Mesenchymal stem cell (in vitro differentiated cells and primary cell): Measurements from ENCODE around the gene TWIST1.

Experiments
- DNase-seq: peaks from one replicate; pipeline ENCODE4 v3.0.0-alpha.2; 2013
- H2AFZ ChIP-seq: one replicate; pipeline ENCODE4 v1.6.1; 2013; ENCODE audit warnings: low read depth, mild to moderate bottlenecking, control low read depth, inconsistent platforms, low read length, moderate library complexity
- H2AK5ac ChIP-seq: 2 replicates; pipeline ENCODE4 v1.6.1; 2013; ENCODE audit warnings: low read length, moderate library complexity, mild to moderate bottlenecking, inconsistent platforms; ENCODE audit not compliant: severe bottlenecking
- H2BK120ac ChIP-seq: one replicate; pipeline ENCODE4 v1.6.1; 2013; ENCODE audit warnings: low read depth, mild to moderate bottlenecking, inconsistent platforms, low read length, moderate library complexity
- H2BK12ac ChIP-seq, 2 experiments: one replicate each; pipeline ENCODE4 v1.6.1; 2013; ENCODE audit warnings: inconsistent platforms in 2 of 2, low read length in 2 of 2, mild to moderate bottlenecking in 2 of 2, moderate library complexity in 2 of 2, control low read depth in 1 of 2
- H2BK15ac ChIP-seq: one replicate; pipeline ENCODE4 v1.6.1; 2013; ENCODE audit warnings: mild to moderate bottlenecking, low read depth, inconsistent platforms; ENCODE audit not compliant: poor library complexity, severe bottlenecking
- H2BK5ac ChIP-seq: 2 replicates; pipeline ENCODE4 v1.6.1; 2013; ENCODE audit warnings: low read depth, mild to moderate bottlenecking, low read length, control low read depth, inconsistent platforms; ENCODE audit not compliant: poor library complexity, severe bottlenecking
- H3K14ac ChIP-seq, 2 experiments: one replicate each; pipeline ENCODE4 v1.6.1; 2013; ENCODE audit warnings: inconsistent platforms in 2 of 2, low read length in 2 of 2, control low read depth in 1 of 2, mild to moderate bottlenecking in 1 of 2, moderate library complexity in 1 of 2
- H3K18ac ChIP-seq, 2 experiments: one replicate each; pipeline ENCODE4 v1.6.1; 2013; ENCODE audit warnings: inconsistent platforms in 2 of 2, low read length in 2 of 2, control low read depth in 1 of 2, low read depth in 1 of 2, mild to moderate bottlenecking in 1 of 2
- H3K23ac ChIP-seq, 2 experiments: one replicate each; pipeline ENCODE4 v1.6.1; 2013; ENCODE audit warnings: inconsistent platforms in 2 of 2, low read length in 2 of 2, mild to moderate bottlenecking in 2 of 2, moderate library complexity in 2 of 2, control low read depth in 1 of 2
- H3K27ac ChIP-seq: 2 replicates; pipeline ENCODE4 v1.5.1; 2013; ENCODE audit warnings: mild to moderate bottlenecking, moderate library complexity, low read length, control low read depth, inconsistent platforms; ENCODE audit not compliant: poor library complexity, severe bottlenecking
- H3K27me3 ChIP-seq, 2 experiments: 2 replicates each; pipeline versions ENCODE4 v1.6.1 to v1.7.0; 2013; ENCODE audit warnings: low read length in 2 of 2, mild to moderate bottlenecking in 2 of 2, moderate library complexity in 2 of 2, control low read depth in 1 of 2, inconsistent platforms in 1 of 2; ENCODE audit not compliant: control insufficient read depth in 1 of 2, insufficient read depth in 1 of 2
- H3K36me3 ChIP-seq, 2 experiments: 2 replicates each; pipeline versions ENCODE4 v1.6.1 to v1.7.0; 2013; ENCODE audit warnings: low read length in 2 of 2, control low read depth in 1 of 2, inconsistent platforms in 1 of 2, low read depth in 1 of 2, mild to moderate bottlenecking in 1 of 2; ENCODE audit not compliant: insufficient read depth in 2 of 2, control insufficient read depth in 1 of 2
- H3K4ac ChIP-seq, 2 experiments: one replicate each; pipeline ENCODE4 v1.6.1; 2013; ENCODE audit warnings: inconsistent platforms in 2 of 2, low read length in 2 of 2, mild to moderate bottlenecking in 2 of 2, moderate library complexity in 2 of 2, control low read depth in 1 of 2, low read depth in 1 of 2
- H3K4me1 ChIP-seq: 2 replicates; pipeline ENCODE4 v1.6.1; 2013; ENCODE audit warnings: low read depth, low read length, control low read depth; ENCODE audit not compliant: control insufficient read depth, insufficient read depth
- H3K4me2 ChIP-seq: 2 replicates; pipeline ENCODE4 v1.6.1; 2013; ENCODE audit warnings: low read length, mild to moderate bottlenecking, inconsistent platforms; ENCODE audit not compliant: poor library complexity, severe bottlenecking
- H3K4me3 ChIP-seq, 2 experiments: 2 replicates each; pipeline versions ENCODE4 v1.5.1 to v1.7.0; 2013; ENCODE audit warnings: low read length in 2 of 2, mild to moderate bottlenecking in 2 of 2, control low read depth in 1 of 2, low read depth in 1 of 2; ENCODE audit not compliant: insufficient read depth in 1 of 2
- H3K79me1 ChIP-seq: replicated peaks from 2 replicates; pipeline ENCODE4 v1.6.1; 2013; ENCODE audit warnings: mild to moderate bottlenecking, control low read depth, low read length, inconsistent platforms; ENCODE audit not compliant: poor library complexity, severe bottlenecking
- H3K9ac ChIP-seq: 2 replicates; pipeline ENCODE4 v1.7.0; 2013; ENCODE audit warnings: mild to moderate bottlenecking, low read length, moderate library complexity
- H3K9me3 ChIP-seq: 2 replicates; pipeline ENCODE4 v1.7.0; 2013; ENCODE audit warnings: mild to moderate bottlenecking, low read length; ENCODE audit not compliant: control insufficient read depth
- H4K8ac ChIP-seq: one replicate; pipeline ENCODE4 v1.6.1; 2013; ENCODE audit warnings: inconsistent platforms, mild to moderate bottlenecking, low read length, moderate library complexity
- H4K91ac ChIP-seq: one replicate; pipeline ENCODE4 v1.6.1; 2013; ENCODE audit warnings: mild to moderate bottlenecking, low read length, inconsistent platforms
- WGBS: methylation state at CpG from one replicate; pipeline ENCODE4 v1.1.7; 2013; ENCODE audit warnings: mixed read lengths; 5-methylcytosine and 5-hydroxymethylcytosine counted together

TWIST1 gene

GRCh38 chr7:19119372-19119771 is 1.9 kb upstream of the TWIST1 start:
- DNase-seq: no peak
- Histone ChIP-seq H2AK5ac (no peak overlapping the region), H2BK5ac (no peak overlapping the region), H3K36me3 (peaks cover 0 to 2% of the 10 kb centered on the region in 2 experiments), H3K79me1 (peaks cover 3% of the 10 kb centered on the region), H4K8ac (no peak overlapping the region), H2BK120ac (no peak overlapping the region), H3K27me3 (no peaks in the 10 kb centered on the region), H2BK15ac (no peak overlapping the region), H3K4me1 (peaks cover 14% of the 10 kb centered on the region), H3K27ac (no peak overlapping the region), H3K4me3 (no peak overlapping the region), H3K9me3 (no peaks in the 10 kb centered on the region), H3K4ac (no peak overlapping the region), H4K91ac (no peak overlapping the region), H3K9ac (peak overlapping the region; percentile 99), H3K4me2 (no peak overlapping the region), H3K14ac (no peak overlapping the region), H3K18ac (no peak overlapping the region), H2AFZ (no peak overlapping the region), H3K23ac (no peak overlapping the region), H2BK12ac (no peak overlapping the region)
- 28% methylated on average over 3 of the region's 8 CpGs for WGBS

GRCh38 chr7:19118636-19119371 is 1.4 kb upstream of the TWIST1 start:
- Histone ChIP-seq H3K4me1 (peaks cover 14% of the 10 kb centered on the region), H3K4ac (peak overlapping the region in 1 of 2 experiments; percentile 2), H4K91ac (no peak overlapping the region), H3K14ac (no peak overlapping the region), H2BK15ac (no peak overlapping the region), H3K4me2 (peak overlapping the region; percentile 85), H3K27me3 (no peaks in the 10 kb centered on the region), H3K79me1 (peaks cover 3% of the 10 kb centered on the region), H3K23ac (peak overlapping the region in 1 of 2 experiments; percentile 35), H3K9me3 (no peaks in the 10 kb centered on the region), H3K36me3 (peaks cover 0 to 2% of the 10 kb centered on the region in 2 experiments), H2AFZ (peak overlapping the region; percentile 91), H2BK5ac (no peak overlapping the region), H3K4me3 (peak overlapping the region; percentile 82 to 99), H3K18ac (peak overlapping the region in 1 of 2 experiments; percentile 84), H3K27ac (no peak overlapping the region), H2BK12ac (no peak overlapping the region), H2AK5ac (peak overlapping the region; percentile 13), H2BK120ac (no peak overlapping the region), H4K8ac (no peak overlapping the region), H3K9ac (peak overlapping the region; percentile 99)
- DNase-seq: peak; percentile 24
- 11% methylated on average over 26 of the region's 28 CpGs for WGBS

GRCh38 chr7:19117870-19118608 is 603 bp upstream of the TWIST1 start:
- no peak overlapping the region for H2AFZ ChIP-seq
- peaks cover 0 to 2% of the 10 kb centered on the region in 2 experiments for H3K36me3 ChIP-seq
- peak overlapping the region; percentile 1 for H3K27ac ChIP-seq
- H2BK12ac ChIP-seq: peak overlapping the region in 1 of 2 experiments; percentile 10
- peak overlapping the region; percentile 93 for H2BK15ac ChIP-seq
- no peaks in the 10 kb centered on the region for H3K9me3 ChIP-seq
- peak; percentile 45 for DNase-seq
- H2BK5ac ChIP-seq: no peak overlapping the region
- peak overlapping the region; percentile 89 for H2BK120ac ChIP-seq
- peak overlapping the region; percentile 99 for H3K9ac ChIP-seq
- H4K91ac ChIP-seq: no peak overlapping the region
- peak overlapping the region; percentile 85 for H3K4me2 ChIP-seq
- WGBS: 1% methylated on average over 35 of the region's 51 CpGs
- H3K23ac ChIP-seq: peak overlapping the region in 1 of 2 experiments; percentile 14
- H3K27me3 ChIP-seq: no peaks in the 10 kb centered on the region
- peak overlapping the region; percentile 82 to 99 for H3K4me3 ChIP-seq
- peak overlapping the region in 1 of 2 experiments; percentile 2 for H3K14ac ChIP-seq
- peaks cover 14% of the 10 kb centered on the region for H3K4me1 ChIP-seq
- H2AK5ac ChIP-seq: peak overlapping the region; percentile 13
- H3K18ac ChIP-seq: peak overlapping the region; percentile 84 to 89
- peaks cover 3% of the 10 kb centered on the region for H3K79me1 ChIP-seq
- H4K8ac ChIP-seq: peak overlapping the region; percentile 94
- peak overlapping the region in 1 of 2 experiments; percentile 40 for H3K4ac ChIP-seq
